Mesendoderm (in vitro differentiated cells): ENCODE measurements around the gene CEP89.

Experiments used
- DNase-seq: peaks from one replicate; pipeline ENCODE4 v3.0.0; 2013
- H2AK5ac ChIP-seq: 2 replicates; pipeline ENCODE4 v1.6.1; 2013; ENCODE audit warnings: low read length, inconsistent platforms
- H2BK120ac ChIP-seq: 2 replicates; pipeline ENCODE4 v1.6.1; 2013; ENCODE audit warnings: low read depth, mild to moderate bottlenecking, low read length, moderate library complexity, mixed read lengths
- H2BK15ac ChIP-seq: replicated peaks from 2 replicates; pipeline ENCODE4 v1.6.1; 2013; ENCODE audit warnings: low read depth, mild to moderate bottlenecking, moderate library complexity
- H2BK5ac ChIP-seq: 2 replicates; pipeline ENCODE4 v1.6.1; 2013; ENCODE audit warnings: low read length, inconsistent platforms
- H3K18ac ChIP-seq: 2 replicates; pipeline ENCODE4 v1.6.1; 2013; ENCODE audit warnings: mild to moderate bottlenecking, low read length, mixed read lengths
- H3K23ac ChIP-seq: one replicate; pipeline ENCODE4 v1.6.1; 2013; ENCODE audit warnings: low read length
- H3K27ac ChIP-seq: 2 replicates; pipeline ENCODE4 v1.5.1; 2013; ENCODE audit warnings: low read depth, mild to moderate bottlenecking, inconsistent platforms, low read length, moderate library complexity
- H3K27me3 ChIP-seq: 2 replicates; pipeline ENCODE4 v1.6.1; 2013; ENCODE audit warnings: low read length, control low read depth, mild to moderate bottlenecking, inconsistent platforms; ENCODE audit not compliant: insufficient read depth, poor library complexity
- H3K36me3 ChIP-seq: 2 replicates; pipeline ENCODE4 v1.6.1; 2013; ENCODE audit warnings: low read length, inconsistent platforms; ENCODE audit not compliant: control insufficient read depth, insufficient read depth
- H3K4ac ChIP-seq: one replicate; pipeline ENCODE4 v1.6.1; 2013; ENCODE audit warnings: low read depth, mild to moderate bottlenecking, low read length, moderate library complexity
- H3K4me1 ChIP-seq: 2 replicates; pipeline ENCODE4 v1.6.1; 2013; ENCODE audit warnings: low read depth, low read length, inconsistent platforms; ENCODE audit not compliant: control insufficient read depth
- H3K4me2 ChIP-seq: 2 replicates; pipeline ENCODE4 v1.6.1; 2013; ENCODE audit warnings: low read length
- H3K4me3 ChIP-seq: 2 replicates; pipeline ENCODE4 v1.5.1; 2013; ENCODE audit warnings: mild to moderate bottlenecking, low read length
- H3K56ac ChIP-seq: one replicate; pipeline ENCODE4 v1.6.1; 2013; ENCODE audit warnings: low read length
- H3K79me1 ChIP-seq: 2 replicates; pipeline ENCODE4 v1.6.1; 2013; ENCODE audit warnings: low read length, inconsistent platforms
- H3K79me2 ChIP-seq: 2 replicates; pipeline ENCODE4 v1.6.1; 2013; ENCODE audit warnings: mild to moderate bottlenecking, low read length; ENCODE audit not compliant: control insufficient read depth, insufficient read depth
- H3K9ac ChIP-seq: 2 replicates; pipeline ENCODE4 v1.6.1; 2013; ENCODE audit warnings: low read length, inconsistent platforms
- H4K5ac ChIP-seq: one replicate; pipeline ENCODE4 v1.6.1; 2013; ENCODE audit warnings: low read length
- H4K8ac ChIP-seq: one replicate; pipeline ENCODE4 v1.6.1; 2013; ENCODE audit warnings: low read depth, mild to moderate bottlenecking, control low read depth, low read length, moderate library complexity
- WGBS: extraction: QIAGEN DNeasy Blood & Tissue Kit; methylation state at CpG from one replicate; pipeline ENCODE4 v1.1.7; 2013; ENCODE audit warnings: low lambda C conversion rate, missing lambda C conversion rate; ENCODE audit not compliant: insufficient coverage; ENCODE audit errors: extremely low coverage; 5-methylcytosine and 5-hydroxymethylcytosine counted together

The CEP89 gene

GRCh38 chr19:32890841-32891240 lies 80.9 kb downstream of the CEP89 start:
- no peaks in the 10 kb centered on the region for H3K4me1 ChIP-seq
- no peak overlapping the region for H3K4ac ChIP-seq
- H3K18ac ChIP-seq = no peak overlapping the region
- H3K9ac ChIP-seq = no peak overlapping the region
- no peak overlapping the region for H2BK15ac ChIP-seq
- H3K79me1 ChIP-seq = no peaks in the 10 kb centered on the region
- DNase-seq = no peak
- no peak overlapping the region for H3K56ac ChIP-seq
- no peak overlapping the region for H4K5ac ChIP-seq
- no peak overlapping the region for H3K23ac ChIP-seq
- no peak overlapping the region for H4K8ac ChIP-seq
- H3K4me3 ChIP-seq = no peak overlapping the region
- no peak overlapping the region for H2BK120ac ChIP-seq
- WGBS = no CpG with 5 or more reads among the region's 10 CpGs
- no peak overlapping the region for H2AK5ac ChIP-seq
- no peak overlapping the region for H2BK5ac ChIP-seq
- no peak overlapping the region for H3K4me2 ChIP-seq
- H3K36me3 ChIP-seq = no peaks in the 10 kb centered on the region
- H3K79me2 ChIP-seq = no peaks in the 10 kb centered on the region
- H3K27me3 ChIP-seq = no peaks in the 10 kb centered on the region
- H3K27ac ChIP-seq = no peak overlapping the region

GRCh38 chr19:32890326-32890725 lies 81.4 kb downstream of the CEP89 start:
- Histone ChIP-seq H3K9ac (no peak overlapping the region), H4K5ac (no peak overlapping the region), H2BK15ac (no peak overlapping the region), H3K23ac (no peak overlapping the region), H2AK5ac (no peak overlapping the region), H4K8ac (no peak overlapping the region), H3K27me3 (no peaks in the 10 kb centered on the region), H3K4me2 (no peak overlapping the region), H3K79me1 (no peaks in the 10 kb centered on the region), H3K79me2 (no peaks in the 10 kb centered on the region), H3K27ac (no peak overlapping the region), H3K36me3 (no peaks in the 10 kb centered on the region), H3K18ac (no peak overlapping the region), H2BK120ac (no peak overlapping the region), H3K4me1 (no peaks in the 10 kb centered on the region), H3K4me3 (no peak overlapping the region), H2BK5ac (no peak overlapping the region), H3K4ac (no peak overlapping the region), H3K56ac (no peak overlapping the region)
- no peak for DNase-seq
- no CpG with 5 or more reads among the region's 13 CpGs for WGBS

GRCh38 chr19:32889137-32889934 lies 82.4 kb downstream of the CEP89 start:
- Histone ChIP-seq H3K18ac (no peak overlapping the region), H3K36me3 (no peaks in the 10 kb centered on the region), H2BK5ac (no peak overlapping the region), H3K27ac (no peak overlapping the region), H3K9ac (no peak overlapping the region), H4K8ac (no peak overlapping the region), H3K27me3 (no peaks in the 10 kb centered on the region), H3K4me2 (no peak overlapping the region), H3K23ac (no peak overlapping the region), H3K4me3 (no peak overlapping the region), H2BK15ac (no peak overlapping the region), H3K4me1 (no peaks in the 10 kb centered on the region), H3K79me2 (no peaks in the 10 kb centered on the region), H2AK5ac (no peak overlapping the region), H3K79me1 (no peaks in the 10 kb centered on the region), H4K5ac (no peak overlapping the region), H2BK120ac (no peak overlapping the region), H3K4ac (no peak overlapping the region), H3K56ac (no peak overlapping the region)
- WGBS = no CpG with 5 or more reads among the region's 11 CpGs
- DNase-seq = no peak

GRCh38 chr19:32887572-32888215 lies 84.1 kb downstream of the CEP89 start:
- H2AK5ac ChIP-seq = no peak overlapping the region
- no peak overlapping the region for H3K4me3 ChIP-seq
- no peak for DNase-seq
- H3K9ac ChIP-seq = no peak overlapping the region
- H3K4me2 ChIP-seq = no peak overlapping the region
- no peak overlapping the region for H3K4ac ChIP-seq
- no CpG with 5 or more reads among the region's 4 CpGs for WGBS
- H2BK120ac ChIP-seq = no peak overlapping the region
- H4K5ac ChIP-seq = no peak overlapping the region
- no peak overlapping the region for H4K8ac ChIP-seq
- no peaks in the 10 kb centered on the region for H3K79me2 ChIP-seq
- no peaks in the 10 kb centered on the region for H3K27me3 ChIP-seq
- H3K56ac ChIP-seq = no peak overlapping the region
- no peak overlapping the region for H3K23ac ChIP-seq
- no peaks in the 10 kb centered on the region for H3K4me1 ChIP-seq
- no peaks in the 10 kb centered on the region for H3K36me3 ChIP-seq
- H2BK5ac ChIP-seq = no peak overlapping the region
- H3K27ac ChIP-seq = no peak overlapping the region
- no peak overlapping the region for H2BK15ac ChIP-seq
- H3K79me1 ChIP-seq = no peaks in the 10 kb centered on the region
- no peak overlapping the region for H3K18ac ChIP-seq

GRCh38 chr19:32886241-32886640 lies 85.5 kb downstream of the CEP89 start:
- H3K4me1 ChIP-seq = no peaks in the 10 kb centered on the region
- no peaks in the 10 kb centered on the region for H3K36me3 ChIP-seq
- H3K4me2 ChIP-seq = no peak overlapping the region

More at GRCh38 chr19:32886241-32886640, 85.5 kb downstream of the CEP89 start:
- no peak overlapping the region for H3K23ac ChIP-seq
- H3K18ac ChIP-seq = no peak overlapping the region
- no peak overlapping the region for H4K5ac ChIP-seq
- H2BK15ac ChIP-seq = no peak overlapping the region
- no peak overlapping the region for H2BK120ac ChIP-seq
- H2BK5ac ChIP-seq = no peak overlapping the region
- H3K56ac ChIP-seq = no peak overlapping the region
- H2AK5ac ChIP-seq = no peak overlapping the region
- no peak overlapping the region for H3K4me3 ChIP-seq
- no peak overlapping the region for H3K9ac ChIP-seq
- H3K79me2 ChIP-seq = no peaks in the 10 kb centered on the region
- no peak overlapping the region for H4K8ac ChIP-seq
- H3K4ac ChIP-seq = no peak overlapping the region
- no CpG with 5 or more reads among the region's 7 CpGs for WGBS
- DNase-seq = no peak
- H3K27me3 ChIP-seq = no peaks in the 10 kb centered on the region
- no peak overlapping the region for H3K27ac ChIP-seq
- no peaks in the 10 kb centered on the region for H3K79me1 ChIP-seq
